H9 (cell line): ENCODE data around the gene PELI2. TPM values are rescaled to one million over a fixed set of nuclear protein-coding genes. Genes with fewer than 3 reads are reported as not detected.
A peak's percentile ranks its signal among the peaks of the same experiment; 100 is the strongest.

Experiments
- DNase-seq: peaks from one replicate; pipeline ENCODE4 v3.0.0-alpha.2; 2017
- H2AFZ ChIP-seq: one replicate; pipeline ENCODE4 v1.6.1; 2013; ENCODE audit warnings: mild to moderate bottlenecking, low read length, control low read depth, moderate library complexity
- H2AK5ac ChIP-seq: 2 replicates; pipeline ENCODE4 v1.6.1; 2013; ENCODE audit warnings: low read length, control low read depth, mixed read lengths; ENCODE audit not compliant: insufficient read length
- H2BK120ac ChIP-seq: one replicate; pipeline ENCODE4 v1.6.1; 2013; ENCODE audit warnings: low read depth, mild to moderate bottlenecking, low read length, control low read depth, inconsistent platforms; ENCODE audit not compliant: poor library complexity, severe bottlenecking
- H2BK12ac ChIP-seq: 2 replicates; pipeline ENCODE4 v1.6.1; 2013; ENCODE audit warnings: low read length, control low read depth, mixed read lengths, low read depth; ENCODE audit not compliant: insufficient read length
- H2BK15ac ChIP-seq: 2 replicates; pipeline ENCODE4 v1.6.1; 2013; ENCODE audit warnings: low read depth, low read length, control low read depth
- H2BK20ac ChIP-seq: one replicate; pipeline ENCODE4 v1.6.1; 2013; ENCODE audit warnings: low read depth, mild to moderate bottlenecking, low read length, control low read depth, inconsistent platforms; ENCODE audit not compliant: poor library complexity, severe bottlenecking
- H2BK5ac ChIP-seq: 2 replicates; pipeline ENCODE4 v1.6.1; 2013; ENCODE audit warnings: low read length, control low read depth, mixed read lengths; ENCODE audit not compliant: insufficient read length
- H3K14ac ChIP-seq: 2 replicates; pipeline ENCODE4 v1.6.1; 2013; ENCODE audit warnings: low read length, control low read depth; ENCODE audit not compliant: insufficient read depth
- H3K18ac ChIP-seq: 2 replicates; pipeline ENCODE4 v1.6.1; 2013; ENCODE audit warnings: low read depth, mild to moderate bottlenecking, mixed read lengths, low read length, control low read depth; ENCODE audit not compliant: insufficient read length
- H3K23ac ChIP-seq: 2 replicates; pipeline ENCODE4 v1.6.1; 2013; ENCODE audit warnings: low read length, control low read depth, mixed read lengths, low read depth; ENCODE audit not compliant: insufficient read length
- H3K23me2 ChIP-seq: 2 replicates; pipeline ENCODE4 v1.6.1; 2013; ENCODE audit warnings: low read depth, mild to moderate bottlenecking, mixed read lengths, low read length, control low read depth; ENCODE audit not compliant: insufficient read length, poor library complexity, severe bottlenecking
- H3K27ac ChIP-seq: 2 replicates; pipeline ENCODE4 v1.5.1; 2013; ENCODE audit warnings: low read length, control low read depth, mixed read lengths, low read depth; ENCODE audit not compliant: insufficient read length
- H3K27me3 ChIP-seq: 2 replicates; pipeline ENCODE4 v1.6.1; 2013; ENCODE audit warnings: low read length, control low read depth, inconsistent platforms; ENCODE audit not compliant: insufficient read depth
- H3K4ac ChIP-seq: 2 replicates; pipeline ENCODE4 v1.6.1; 2013; ENCODE audit warnings: low read depth, mild to moderate bottlenecking, control low read depth, inconsistent platforms, low read length, moderate library complexity
- H3K4me1 ChIP-seq: 2 replicates; pipeline ENCODE4 v1.6.1; 2013; ENCODE audit warnings: low read length, control low read depth, inconsistent platforms; ENCODE audit not compliant: insufficient read depth
- H3K4me2 ChIP-seq: 2 replicates; pipeline ENCODE4 v1.6.1; 2013; ENCODE audit warnings: low read length, control low read depth, mixed read lengths; ENCODE audit not compliant: insufficient read length, insufficient read depth
- H3K56ac ChIP-seq: 2 replicates; pipeline ENCODE4 v1.6.1; 2013; ENCODE audit warnings: low read depth, mild to moderate bottlenecking, mixed read lengths, low read length, control low read depth; ENCODE audit not compliant: insufficient read length
- H3K79me1 ChIP-seq: 2 replicates; pipeline ENCODE4 v1.6.1; 2013; ENCODE audit warnings: low read depth, mild to moderate bottlenecking, moderate library complexity, low read length, control low read depth, inconsistent platforms; ENCODE audit not compliant: insufficient read depth, poor library complexity, severe bottlenecking
- H3K79me2 ChIP-seq: 2 replicates; pipeline ENCODE4 v1.6.1; 2013; ENCODE audit warnings: low read length, control low read depth, inconsistent platforms; ENCODE audit not compliant: insufficient read depth
- H3K9ac ChIP-seq: 2 replicates; pipeline ENCODE4 v1.6.1; 2013; ENCODE audit warnings: low read length, control low read depth, mixed read lengths; ENCODE audit not compliant: insufficient read length; ENCODE audit errors: extremely low read depth
- H3K9me3 ChIP-seq: one replicate; pipeline ENCODE4 v1.6.1; 2013; ENCODE audit warnings: low read depth, low read length, inconsistent platforms; ENCODE audit not compliant: control insufficient read depth
- H3T11ph ChIP-seq: one replicate; pipeline ENCODE4 v1.6.1; 2013; ENCODE audit warnings: mild to moderate bottlenecking, low read length, control low read depth, inconsistent platforms
- H4K20me1 ChIP-seq: one replicate; pipeline ENCODE4 v1.6.1; 2013; ENCODE audit not compliant: control insufficient read depth, insufficient read length, insufficient read depth
- H4K5ac ChIP-seq: 2 replicates; pipeline ENCODE4 v1.6.1; 2013; ENCODE audit warnings: low read depth, mild to moderate bottlenecking, mixed read lengths, low read length, control low read depth; ENCODE audit not compliant: insufficient read length
- H4K8ac ChIP-seq: replicated peaks from 2 replicates; pipeline ENCODE4 v1.6.1; 2013; ENCODE audit warnings: low read length, control low read depth, mixed read lengths, low read depth; ENCODE audit not compliant: insufficient read length
- H4K91ac ChIP-seq: 2 replicates; pipeline ENCODE4 v1.6.1; 2013; ENCODE audit warnings: low read depth, mild to moderate bottlenecking, moderate library complexity, mixed read lengths, low read length, control low read depth; ENCODE audit not compliant: insufficient read length
- H3K27ac Mint-ChIP-seq, 3 experiments: 2 replicates in 2 of 3; 3 replicates in 1 of 3; pipeline ENCODE4 v1.8.0; 2020 to 2021; ENCODE audit warnings: mixed read lengths in 3 of 3, mild to moderate bottlenecking in 1 of 3, moderate library complexity in 1 of 3
- H3K27me3 Mint-ChIP-seq: 2 replicates; pipeline ENCODE4 v1.8.0; 2021; ENCODE audit warnings: low read depth, mild to moderate bottlenecking, moderate library complexity, mixed read lengths
- H3K36me3 Mint-ChIP-seq, 3 experiments: 2 replicates in 2 of 3; 3 replicates in 1 of 3; pipeline ENCODE4 v1.8.0; 2020 to 2021; ENCODE audit warnings: low read depth in 3 of 3, mixed read lengths in 3 of 3; ENCODE audit not compliant: insufficient read depth in 1 of 3
- H3K4me1 Mint-ChIP-seq, 2 experiments: 2 replicates each; pipeline ENCODE4 v1.8.0; 2020; ENCODE audit warnings: mixed read lengths in 2 of 2
- H3K4me3 Mint-ChIP-seq, 2 experiments: 2 replicates in 1 of 2; 3 replicates in 1 of 2; pipeline ENCODE4 v1.8.0; 2020 to 2021; ENCODE audit warnings: mild to moderate bottlenecking in 2 of 2, mixed read lengths in 2 of 2, moderate library complexity in 1 of 2
- H3K9me3 Mint-ChIP-seq, 2 experiments: 2 replicates in 1 of 2; 3 replicates in 1 of 2; pipeline ENCODE4 v1.8.0; 2020; ENCODE audit warnings: mild to moderate bottlenecking in 2 of 2, mixed read lengths in 2 of 2, moderate library complexity in 1 of 2
- CTCF ChIP-seq: fragments of 200-600 bp; sonication (generic); conservative IDR thresholded peaks from 3 replicates; pipeline ENCODE4 v1.8.0; 2021; ENCODE audit warnings: antibody characterized with exemption, mild to moderate bottlenecking
- WGBS: extraction: QIAGEN DNeasy Blood & Tissue Kit; methylation state at CpG from one replicate; pipeline ENCODE4 v1.1.7; 2013; ENCODE audit warnings: missing lambda C conversion rate, low lambda C conversion rate, mixed read lengths; ENCODE audit not compliant: insufficient read length; ENCODE audit errors: extremely low coverage; 5-methylcytosine and 5-hydroxymethylcytosine counted together
- total RNA-seq: library from RNA; stranded (reverse); gene quantifications from 2 replicates; pipeline ENCODE4 v1.2.1, GENCODE V29; 2021

PELI2 gene
- total RNA-seq, 1 experiment from 2014 or later, result 18.0 TPM

GRCh38 chr14:56131865-56132833 is 13.9 kb downstream of the PELI2 start:
- Mint-ChIP-seq H3K27ac (peak overlapping the region in 2 of 3 experiments; percentile 1 to 28; a peak in 4 of 7 replicates), H3K4me1 (peaks cover 53 to 71% of the 10 kb centered on the region in 2 experiments), H3K4me3 (no peak overlapping the region), H3K9me3 (no peaks in the 10 kb centered on the region), H3K27me3 (no peaks in the 10 kb centered on the region; the same call in 1 of the 2 replicates), H3K36me3 (no peaks in the 10 kb centered on the region; a peak in 1 of 7 replicates)
- DNase-seq, result no peak
- Histone ChIP-seq H3K27ac (no peak overlapping the region), H4K5ac (no peak overlapping the region), H3K27me3 (no peaks in the 10 kb centered on the region), H4K91ac (no peak overlapping the region), H3K4me2 (no peak overlapping the region), H3K9ac (no peak overlapping the region), H4K8ac (no peak overlapping the region), H3K79me1 (peaks cover 2% of the 10 kb centered on the region), H2BK20ac (no peak overlapping the region), H3K4ac (no peak overlapping the region), H2BK5ac (no peak overlapping the region), H3K14ac (no peak overlapping the region), H3T11ph (no peak overlapping the region), H2BK15ac (no peak overlapping the region), H3K18ac (no peak overlapping the region), H3K4me1 (peaks cover 3% of the 10 kb centered on the region), H2AFZ (no peak overlapping the region), H2BK120ac (no peak overlapping the region), H2BK12ac (no peak overlapping the region), H3K56ac (no peak overlapping the region), H3K79me2 (no peaks in the 10 kb centered on the region; the same call in 1 of the 2 replicates), H3K23ac (no peak overlapping the region), H3K9me3 (no peaks in the 10 kb centered on the region), H4K20me1 (no peaks in the 10 kb centered on the region), H2AK5ac (no peak overlapping the region), H3K23me2 (no peaks in the 10 kb centered on the region)
- TF ChIP-seq CTCF, result no peak
- WGBS, result no CpG with 5 or more reads among the region's 14 CpGs
